ENCODE results near the gene PITPNC1.
"Not testable (repeated sequence)": the region's sequence is repeated elsewhere in the genome, so short reads cannot be mapped to it uniquely, and the experiment has no call there.

Gene PITPNC1

DNA sequence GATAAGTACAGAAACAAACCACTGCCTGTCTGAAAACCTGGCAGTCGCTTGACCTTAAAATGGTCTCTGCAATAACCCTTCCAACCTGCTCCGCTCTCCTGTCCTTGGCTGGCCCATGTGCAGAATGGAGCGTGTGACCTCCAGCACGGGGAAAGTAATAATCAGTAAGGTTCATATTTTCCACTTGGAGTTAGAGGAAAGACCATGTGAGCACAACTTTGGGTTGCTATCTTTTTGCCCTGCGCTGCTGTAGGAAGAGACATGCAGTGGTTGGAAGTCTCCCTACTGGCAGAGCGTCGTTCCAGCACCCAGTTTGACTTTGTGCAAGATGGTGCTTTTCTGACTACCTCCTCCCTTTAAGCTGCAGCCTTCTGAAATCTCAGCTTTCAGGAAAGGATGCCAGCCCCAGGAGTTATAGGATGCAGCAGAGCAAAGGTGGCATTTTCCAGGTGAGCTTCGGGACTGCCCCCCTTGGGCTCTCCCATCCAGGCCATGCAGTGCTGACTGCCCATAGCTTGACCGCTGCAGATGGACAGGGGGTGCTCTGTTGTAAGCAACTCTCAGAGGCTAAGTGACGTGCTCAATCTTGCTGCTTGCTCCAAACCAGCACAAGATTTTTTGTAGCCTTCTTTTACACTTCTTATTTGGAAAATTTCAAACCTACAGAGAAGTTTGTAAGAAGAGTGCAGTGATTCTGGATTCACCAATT, 230.0 kb downstream of the PITPNC1 start:
- no peak for DNase-seq (ENCODE audit: extremely low read depth in 1 of 2, low read depth in 1 of 2)

DNA sequence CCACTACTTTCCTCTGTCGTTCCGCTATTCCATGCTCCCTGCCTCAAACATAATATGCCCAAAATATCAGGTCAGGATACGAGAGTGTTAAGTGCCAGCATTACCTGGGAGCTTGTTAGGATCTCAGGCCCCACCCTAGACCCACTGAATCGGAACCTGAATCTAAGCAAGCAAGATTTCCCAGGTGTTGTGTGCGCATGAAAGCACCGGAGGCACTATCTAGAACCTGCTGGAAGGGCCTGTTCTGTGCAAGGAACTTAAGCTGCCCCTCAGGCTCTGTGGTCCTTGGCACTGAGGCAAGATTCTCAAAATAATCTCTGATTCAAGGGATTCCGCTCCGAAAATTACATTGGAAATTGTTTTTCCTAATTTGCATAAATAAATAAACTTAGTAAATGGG, 233.0 kb downstream of the PITPNC1 start:
- DNase-seq (ENCODE audit: extremely low read depth in 1 of 2, low read depth in 1 of 2): no peak

DNA sequence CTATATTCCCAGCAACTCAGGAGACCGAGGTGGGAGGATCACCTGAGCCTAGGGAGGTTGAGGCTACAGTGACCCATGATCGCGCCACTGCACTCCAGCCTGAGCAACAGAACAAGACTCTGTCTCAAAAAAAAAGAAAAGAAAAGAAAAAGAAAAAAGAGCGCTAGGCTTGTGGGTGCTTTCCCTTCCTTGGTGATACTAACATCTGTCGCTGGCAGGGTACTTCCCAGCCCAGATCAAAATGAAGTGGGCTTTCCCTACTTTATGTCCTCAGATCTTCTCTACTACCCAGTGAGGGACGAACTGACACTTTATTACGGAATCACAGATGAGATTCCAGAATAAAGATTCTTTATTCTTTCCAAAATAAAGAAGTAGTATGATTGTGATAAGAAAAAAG, 236.9 kb downstream of the PITPNC1 start:
- DNase-seq (ENCODE audit: extremely low read depth in 1 of 2, low read depth in 1 of 2): no peak

DNA sequence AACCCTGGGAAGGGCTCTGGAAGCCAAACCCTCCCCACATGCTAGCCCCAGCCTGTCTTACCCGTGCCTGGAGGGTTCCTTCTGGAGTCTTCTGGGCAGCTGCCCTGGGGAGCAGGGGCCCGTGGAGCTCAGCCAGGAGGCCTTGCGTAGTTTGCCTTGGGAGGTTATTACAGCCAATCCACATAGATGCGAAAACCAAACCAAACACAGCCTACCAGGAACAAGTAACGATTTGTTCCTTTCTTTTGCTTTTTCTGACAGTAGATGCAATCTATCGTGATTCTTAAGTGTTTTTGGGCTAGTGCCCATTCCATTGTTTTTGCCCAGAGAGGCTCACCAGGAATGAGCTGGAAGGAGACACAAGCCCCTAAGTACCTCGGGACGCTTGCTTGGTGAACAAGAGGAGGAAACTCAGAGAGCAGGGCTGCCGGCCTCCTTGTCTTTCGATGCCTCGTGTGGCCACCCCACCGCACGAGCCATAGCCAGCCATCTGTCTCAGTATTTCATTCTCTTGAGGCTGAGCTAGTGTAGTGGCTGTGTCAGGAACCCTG, 238.0 kb downstream of the PITPNC1 start:
- DNase-seq (ENCODE audit: extremely low read depth in 1 of 2, low read depth in 1 of 2): no peak

DNA sequence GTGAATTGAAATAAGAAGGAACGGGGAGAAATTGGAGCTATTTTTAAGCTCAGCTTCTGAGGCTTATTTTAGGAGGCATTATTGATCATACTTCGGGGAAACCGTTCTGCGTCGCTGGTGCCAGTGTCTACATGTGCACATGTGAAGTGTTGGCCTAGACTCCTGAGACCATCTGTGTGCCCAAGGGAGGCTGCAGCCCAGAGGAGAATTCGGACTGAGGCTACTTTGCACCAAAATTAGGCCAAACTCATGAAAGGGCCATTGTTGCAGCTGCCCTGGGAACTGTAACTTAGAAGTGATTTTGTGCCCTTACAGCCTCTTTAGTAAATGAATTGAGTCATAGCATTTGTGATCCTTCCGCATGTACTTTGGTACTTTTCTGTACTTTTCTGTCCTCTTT, 238.7 kb downstream of the PITPNC1 start:
- DNase-seq (ENCODE audit: extremely low read depth in 1 of 2, low read depth in 1 of 2): no peak

DNA sequence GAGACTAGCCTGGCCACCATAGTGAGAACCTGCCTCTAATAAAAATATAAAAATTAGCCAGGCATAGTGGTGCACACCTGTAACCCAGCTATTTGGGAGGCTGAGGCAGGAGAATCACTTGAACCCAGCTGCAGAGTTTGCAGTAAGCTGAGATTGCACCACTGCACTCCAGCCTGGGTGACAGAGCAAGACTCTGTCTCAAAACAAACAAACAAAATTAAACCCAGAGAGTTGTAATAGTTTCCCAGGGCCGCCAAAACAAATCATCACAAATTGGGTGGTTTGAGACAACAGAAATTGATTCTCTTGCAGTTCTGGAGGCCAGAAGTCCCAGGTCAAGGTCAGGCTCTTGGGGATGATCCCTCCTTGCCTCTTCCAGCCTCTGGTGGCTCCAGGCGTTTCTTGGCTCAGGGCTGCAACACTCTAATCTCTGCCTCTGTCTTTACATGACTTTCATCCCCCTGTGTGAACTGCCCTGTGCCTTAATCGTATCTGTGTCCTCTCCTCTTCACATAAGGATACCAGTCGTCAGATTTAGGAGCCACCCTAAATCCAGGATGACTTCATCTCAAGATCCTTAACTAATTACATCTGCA, 240.3 kb downstream of the PITPNC1 start:
- no peak for DNase-seq (ENCODE audit: extremely low read depth in 1 of 2, low read depth in 1 of 2)

DNA sequence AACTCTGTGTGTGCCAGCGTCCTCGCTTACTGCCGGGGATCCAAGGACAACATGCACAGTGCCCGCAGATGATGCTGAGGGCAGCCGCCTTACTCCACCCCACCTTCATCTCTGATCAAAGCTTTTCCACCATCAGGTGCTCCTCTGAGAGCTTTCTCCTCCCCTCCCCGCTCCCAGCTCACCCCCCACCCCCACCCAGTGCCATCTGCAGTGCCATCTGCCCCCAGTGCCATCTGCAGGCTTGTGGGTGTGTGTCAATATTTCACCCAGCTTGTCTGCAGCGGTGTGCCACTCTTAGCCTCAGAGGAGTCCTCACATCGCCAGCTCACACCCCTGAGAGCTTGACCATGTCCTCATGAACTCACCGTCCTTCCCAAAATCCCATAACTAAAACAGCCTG, 242.5 kb downstream of the PITPNC1 start:
- no peak for DNase-seq (ENCODE audit: extremely low read depth in 1 of 2, low read depth in 1 of 2)

DNA sequence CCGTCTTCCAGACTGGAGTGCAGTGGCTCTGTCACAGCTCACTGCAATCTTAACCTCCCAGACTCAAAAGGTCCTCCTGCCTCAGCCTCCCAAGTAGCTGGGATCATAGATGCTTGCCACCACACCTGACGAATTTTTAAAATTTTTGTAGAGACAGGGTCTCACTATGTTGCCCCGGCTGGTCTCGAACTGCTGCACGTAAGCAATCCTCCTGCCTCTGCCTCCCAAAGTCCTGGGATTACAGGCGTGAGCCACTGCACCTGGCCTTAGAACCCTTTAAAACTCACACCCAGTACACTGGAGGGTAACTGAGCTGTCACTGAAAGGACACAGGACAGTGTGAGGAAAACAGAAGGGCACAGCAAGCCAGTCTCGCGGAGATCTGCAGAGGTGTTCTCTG, 243.0 kb downstream of the PITPNC1 start:
- DNase-seq (ENCODE audit: extremely low read depth in 1 of 2, low read depth in 1 of 2): no peak

DNA sequence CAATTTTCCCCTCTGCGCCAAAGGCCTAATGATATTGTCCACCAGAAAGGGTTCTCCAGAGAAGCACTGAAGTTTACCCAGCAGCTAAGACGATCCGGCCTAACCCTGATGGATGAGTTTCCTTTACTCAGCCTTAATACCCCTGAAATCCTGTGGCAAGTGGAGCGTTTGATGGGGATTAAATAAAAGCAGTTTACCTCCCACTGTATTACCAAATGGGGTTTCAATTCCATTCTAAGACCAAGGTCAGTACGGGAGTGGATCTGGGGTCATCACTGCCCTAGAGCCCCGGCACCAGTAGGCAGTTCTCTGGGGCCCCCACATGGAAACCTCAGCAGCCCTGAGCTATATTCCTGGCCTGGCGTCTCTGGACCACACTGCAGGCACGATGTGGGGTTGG, 243.6 kb downstream of the PITPNC1 start:
- no peak for DNase-seq (ENCODE audit: extremely low read depth in 1 of 2, low read depth in 1 of 2)

DNA sequence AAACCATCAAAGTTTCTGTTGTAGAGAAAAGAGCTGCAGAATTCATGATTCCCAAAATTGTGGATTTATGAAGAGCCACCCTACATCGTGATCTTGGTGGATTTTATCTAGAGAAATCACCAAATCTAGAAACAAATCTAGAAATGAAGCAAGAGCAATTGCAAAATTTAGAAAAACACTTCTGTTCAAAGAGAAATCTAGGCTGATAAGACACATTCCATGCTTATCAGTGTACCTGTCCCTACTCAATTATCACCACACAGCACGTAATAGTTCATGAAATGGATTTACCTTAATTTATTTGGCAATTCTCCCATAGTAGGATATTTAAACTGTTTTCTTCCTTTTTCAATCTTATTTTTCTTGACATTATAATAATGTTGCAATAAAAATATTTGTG, 246.7 kb downstream of the PITPNC1 start:
- no peak for DNase-seq (ENCODE audit: extremely low read depth in 1 of 2, low read depth in 1 of 2)

DNA sequence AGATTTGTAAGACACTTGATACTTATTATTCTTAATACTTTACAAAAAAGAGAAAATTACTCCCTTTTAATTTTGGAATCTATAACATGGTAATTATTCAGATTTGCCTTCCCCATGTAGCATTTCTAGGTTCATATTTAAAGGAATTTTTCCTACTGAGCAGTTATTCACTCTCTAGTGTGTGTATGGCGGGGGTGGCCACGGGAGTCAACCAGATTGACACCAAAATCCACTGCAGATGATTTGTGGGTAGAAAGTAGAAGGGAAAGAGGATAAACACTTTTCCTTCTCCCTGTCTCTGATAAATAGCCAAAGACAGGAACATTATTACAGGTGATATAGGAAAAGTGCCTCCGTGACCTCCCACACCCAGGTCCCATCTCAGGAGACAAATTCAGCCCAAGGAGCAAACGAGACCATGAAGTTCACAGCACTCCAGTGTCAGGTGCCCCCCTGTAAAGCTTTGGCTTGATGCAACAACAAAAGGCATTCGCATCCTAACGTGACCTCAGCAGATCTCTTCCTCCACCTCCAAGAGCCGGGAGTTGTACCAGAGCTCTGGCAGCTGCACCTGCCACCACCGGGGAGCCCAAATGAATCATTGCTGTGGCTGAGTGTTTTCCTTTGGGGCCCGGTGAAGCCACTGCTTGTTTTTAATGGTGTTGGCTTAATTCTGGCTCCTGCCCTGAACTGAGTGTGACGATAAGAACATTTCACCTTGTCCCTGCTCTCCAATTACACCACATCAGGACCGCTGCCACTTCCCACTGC, 248.0 kb downstream of the PITPNC1 start:
- no peak for DNase-seq (ENCODE audit: extremely low read depth in 1 of 2, low read depth in 1 of 2)

DNA sequence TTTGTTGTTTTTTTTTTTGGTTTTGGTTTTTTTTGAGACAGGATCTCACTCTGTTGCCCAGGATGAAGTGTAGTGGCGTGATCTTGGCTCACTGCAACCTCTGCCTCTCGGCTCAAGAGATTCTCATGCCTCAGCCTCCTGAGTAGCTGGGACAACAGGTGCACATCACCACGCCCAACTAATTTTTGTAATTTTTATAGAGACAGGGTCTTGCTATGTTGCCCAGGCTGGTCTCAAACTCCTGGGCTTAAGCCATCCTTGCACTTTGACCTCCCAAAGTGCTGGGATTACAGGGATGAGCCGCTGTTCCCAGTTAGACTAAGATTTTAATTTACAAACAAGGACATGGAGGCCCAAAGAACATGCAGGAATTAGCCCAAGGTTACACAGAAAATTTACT, 248.9 kb downstream of the PITPNC1 start:
- no peak for DNase-seq (ENCODE audit: extremely low read depth in 1 of 2, low read depth in 1 of 2)

DNA sequence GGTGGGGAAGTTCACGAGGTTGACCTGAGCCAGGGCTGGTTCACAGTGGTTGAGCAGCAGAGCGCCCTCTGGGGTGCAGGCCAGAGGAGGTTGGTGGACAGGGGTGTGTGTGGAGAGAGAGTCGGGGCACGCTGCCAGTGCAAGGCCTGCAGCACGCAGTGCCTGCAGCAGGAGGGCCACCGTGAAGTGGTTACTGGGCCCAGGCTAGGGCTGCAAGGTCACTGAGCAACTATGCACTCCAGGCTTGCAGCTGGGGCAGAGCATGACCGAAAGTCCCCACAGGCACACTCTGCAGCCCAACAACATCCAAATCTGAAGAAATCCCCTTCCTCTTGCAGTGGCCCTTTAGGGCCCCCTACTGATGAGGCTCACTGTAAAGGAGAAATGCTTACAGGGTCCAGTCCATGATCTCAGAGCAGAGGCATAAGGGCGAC, 251.5 kb downstream of the PITPNC1 start:
- no peak for DNase-seq (ENCODE audit: extremely low read depth in 1 of 2, low read depth in 1 of 2)

DNA sequence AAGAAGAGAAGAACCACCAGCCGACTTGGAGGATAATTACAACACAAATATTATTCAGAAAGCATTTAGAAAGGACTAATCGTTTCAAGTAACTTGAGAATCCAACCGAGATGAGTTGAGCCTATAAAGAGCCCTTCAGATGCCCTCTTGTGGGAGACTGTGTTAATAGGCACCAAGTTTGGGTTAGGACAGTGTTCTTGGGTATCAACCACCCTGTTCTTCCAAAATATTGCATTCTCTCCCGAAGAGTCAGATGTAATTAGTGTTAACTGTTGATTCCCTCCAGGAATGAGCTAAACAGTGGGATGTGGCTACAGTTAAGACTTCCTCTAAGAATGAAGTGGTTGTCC, 252.9 kb downstream of the PITPNC1 start:
- DNase-seq (ENCODE audit: extremely low read depth in 1 of 2, low read depth in 1 of 2): no peak

DNA sequence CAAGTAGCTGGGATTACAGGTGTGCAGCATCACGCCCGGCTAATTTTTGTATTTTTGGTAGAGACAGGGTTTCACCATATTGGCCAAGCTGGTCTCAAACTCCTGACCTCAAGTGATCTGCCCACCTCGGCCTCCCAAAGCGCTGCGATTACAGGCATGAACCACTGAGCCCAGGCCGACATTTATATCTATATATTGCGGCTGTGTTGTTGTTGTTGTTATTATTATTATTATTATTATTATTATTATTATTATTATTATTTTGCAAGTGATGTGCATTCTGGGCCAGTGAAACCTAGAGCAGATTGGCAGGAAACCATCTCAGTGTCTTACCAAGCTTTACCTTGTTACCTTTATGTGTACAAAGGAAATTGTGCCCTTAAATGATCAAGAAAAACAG, 253.8 kb downstream of the PITPNC1 start:
- DNase-seq (ENCODE audit: extremely low read depth in 1 of 2, low read depth in 1 of 2): not testable (repeated sequence)

DNA sequence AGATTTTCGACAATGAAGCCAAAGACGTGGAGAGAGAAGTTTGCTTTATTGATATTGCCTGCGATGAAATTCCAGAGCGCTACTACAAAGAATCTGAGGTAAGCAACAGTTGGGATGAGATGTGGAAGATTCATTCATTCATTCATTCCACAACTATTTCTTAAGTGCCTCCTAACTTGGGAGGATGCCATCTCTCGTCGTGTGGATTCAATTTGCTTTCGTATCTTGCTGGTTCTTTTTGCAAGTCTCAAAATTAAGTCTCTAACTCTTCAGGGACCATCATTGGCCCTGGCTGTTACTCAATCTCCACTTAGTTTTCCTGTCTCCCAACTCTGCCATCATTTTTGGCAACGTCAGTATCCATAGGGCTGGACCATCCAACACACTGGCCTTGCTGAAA, 255.1 kb downstream of the PITPNC1 start:
- no peak for DNase-seq (ENCODE audit: extremely low read depth in 1 of 2, low read depth in 1 of 2)

DNA sequence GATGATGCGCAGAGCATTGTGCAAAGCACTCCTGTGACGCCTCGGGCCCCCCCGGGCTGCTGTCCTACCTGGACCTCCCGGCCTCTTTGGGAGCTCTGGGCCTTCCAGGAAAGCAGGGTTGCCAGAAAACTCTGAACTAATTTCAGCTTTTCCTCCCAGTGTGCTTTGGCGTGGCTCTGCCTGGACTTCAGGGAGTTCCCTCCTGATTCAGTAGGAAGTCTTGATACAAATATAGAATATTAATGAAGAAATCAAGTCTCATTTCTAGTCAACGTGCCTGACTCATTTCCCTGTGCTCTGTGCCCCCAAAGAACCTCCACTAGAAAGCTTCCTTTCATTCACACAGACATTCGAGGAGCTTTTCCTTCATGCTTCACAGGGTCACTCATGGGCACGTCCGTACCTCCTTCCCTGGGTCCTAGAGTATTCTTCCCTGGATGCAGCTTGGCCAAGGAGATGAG, 256.7 kb downstream of the PITPNC1 start:
- no peak for DNase-seq (ENCODE audit: extremely low read depth in 1 of 2, low read depth in 1 of 2)

DNA sequence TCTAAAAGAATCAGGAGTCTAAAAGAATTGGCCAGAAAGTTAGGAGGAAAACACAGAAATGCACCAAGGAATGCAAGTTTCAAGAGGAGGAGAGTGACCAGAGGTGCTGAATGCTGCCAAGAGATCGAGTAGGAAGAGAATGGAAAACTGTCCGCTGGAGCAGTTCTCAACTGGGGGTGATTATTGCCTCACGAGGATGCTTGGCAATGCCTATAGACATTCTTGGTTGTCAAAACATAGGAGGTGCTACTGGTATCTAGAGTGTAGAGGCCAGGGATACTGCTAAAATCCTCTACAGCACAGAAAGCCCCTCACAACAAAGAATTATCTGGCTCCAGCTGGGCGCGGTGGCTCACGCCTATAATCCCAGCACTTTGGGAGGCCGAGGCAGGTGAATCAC, 258.6 kb downstream of the PITPNC1 start:
- no peak for DNase-seq (ENCODE audit: extremely low read depth in 1 of 2, low read depth in 1 of 2)

DNA sequence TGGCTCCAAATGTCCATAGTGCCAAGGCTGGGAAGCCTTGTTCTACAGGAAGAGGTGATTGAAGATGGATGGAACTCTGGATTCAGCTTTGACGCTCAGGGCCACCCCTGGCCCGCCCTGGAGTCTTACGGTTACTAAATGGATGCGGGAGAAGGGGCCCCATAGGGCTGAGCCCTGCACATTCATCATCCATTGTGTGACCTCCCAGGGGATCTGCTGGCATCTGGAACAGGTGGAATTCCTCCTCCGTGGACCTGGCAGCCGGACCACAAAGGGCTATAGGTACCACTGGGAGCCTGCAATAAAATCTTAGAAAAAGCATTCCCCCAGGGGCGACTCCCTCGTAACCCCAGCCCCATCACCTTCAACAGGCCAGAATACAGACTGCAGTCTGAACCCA, 259.2 kb downstream of the PITPNC1 start:
- DNase-seq (ENCODE audit: extremely low read depth in 1 of 2, low read depth in 1 of 2): no peak

DNA sequence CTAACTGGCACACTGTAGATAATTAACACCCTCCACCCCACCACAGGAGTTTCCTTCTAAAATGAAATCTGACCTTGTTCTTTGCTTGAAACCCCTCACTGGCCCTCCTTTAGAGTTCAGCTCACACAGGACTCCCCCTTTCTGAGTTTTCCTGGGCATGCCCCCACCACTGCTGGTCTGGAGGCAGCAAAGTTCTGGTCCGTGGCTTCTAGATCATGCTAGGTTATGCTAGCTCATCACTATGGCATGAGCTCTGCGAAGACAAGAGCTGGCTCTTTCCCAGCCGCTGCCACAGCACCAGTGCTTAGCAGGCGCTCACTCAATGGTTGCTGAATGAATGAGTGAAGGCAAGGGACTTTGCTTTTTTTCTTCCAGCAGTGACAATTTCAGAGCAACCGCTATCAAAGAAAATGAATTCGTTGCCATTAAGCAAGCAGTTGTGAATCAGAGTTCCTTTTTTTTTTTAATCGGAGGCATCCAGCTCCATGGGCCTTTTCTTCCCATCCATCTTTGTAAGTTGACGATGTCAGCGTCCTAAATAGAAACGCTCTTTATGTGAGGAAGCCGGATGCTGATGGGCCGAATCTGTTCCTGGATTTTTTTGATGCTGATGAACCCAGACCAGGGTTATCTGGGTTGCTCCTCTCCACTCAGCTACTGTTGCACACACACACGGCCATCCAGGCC, 259.9 kb downstream of the PITPNC1 start:
- no peak for DNase-seq (ENCODE audit: extremely low read depth in 1 of 2, low read depth in 1 of 2)

DNA sequence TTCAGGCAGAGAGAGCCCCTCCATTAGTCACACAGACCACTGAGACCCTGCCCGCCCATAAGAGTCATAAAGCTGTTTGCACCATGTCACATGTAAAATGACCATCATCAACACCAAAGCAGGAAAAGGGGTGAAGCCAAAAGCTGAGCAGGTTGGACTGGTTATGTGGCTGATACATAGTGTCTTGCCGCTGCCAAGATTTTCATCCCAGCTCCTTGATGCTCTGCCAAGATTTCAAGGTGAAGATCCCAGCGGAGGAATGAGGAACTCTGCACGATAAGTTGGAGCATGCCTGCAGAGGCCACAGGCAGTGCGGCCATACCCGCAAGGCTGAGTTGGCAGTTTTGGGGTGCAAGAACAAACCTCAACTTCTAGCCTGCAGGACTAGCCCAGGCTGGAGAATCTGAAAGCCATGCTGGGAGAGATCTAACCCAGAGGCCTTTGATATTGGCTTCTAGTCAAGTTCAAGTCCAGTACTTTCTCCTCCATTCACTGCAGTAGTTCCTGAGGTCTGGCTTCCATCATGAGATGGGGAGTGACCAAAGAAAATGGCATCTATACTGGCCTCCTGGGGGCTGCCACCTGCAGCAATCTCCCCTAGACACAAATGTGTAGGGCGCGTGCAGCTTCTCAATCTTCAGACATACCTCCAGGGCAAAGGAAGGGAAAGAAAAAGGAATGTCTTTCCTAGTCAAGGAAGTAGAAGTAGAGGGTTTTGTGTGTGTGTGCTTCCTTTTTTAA, 261.0 kb downstream of the PITPNC1 start:
- DNase-seq (ENCODE audit: extremely low read depth in 1 of 2, low read depth in 1 of 2): no peak
